Measurements from ENCODE around the gene NSD1. TPM values are rescaled to one million over a fixed set of nuclear protein-coding genes. Genes with fewer than 3 reads are reported as not detected.

NSD1 gene
- total RNA-seq, 1 donor from 2014 or later = 45.4 TPM

DNA sequence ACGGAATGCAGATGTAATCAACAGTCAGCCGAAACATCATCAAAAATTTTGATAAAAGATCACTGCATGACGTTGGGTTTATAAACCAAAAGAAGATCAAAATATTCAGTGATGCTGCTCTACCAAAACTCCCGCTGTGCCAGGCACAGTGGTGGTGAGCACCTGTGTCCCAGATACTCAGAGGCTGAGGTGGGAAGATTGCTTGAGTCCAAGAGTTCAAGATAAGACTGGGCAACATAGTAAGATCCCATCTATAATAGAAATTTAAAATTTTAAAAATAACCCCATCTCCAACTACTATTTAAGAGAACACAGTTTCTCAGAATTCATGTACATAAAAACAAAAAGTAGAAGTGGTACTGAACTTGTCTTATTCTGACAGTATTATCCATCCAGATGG, 214.1 kb downstream of the NSD1 start:
- no peak for TF ChIP-seq POLR2A (IDR thresholded peaks at IDR 0.05)
- TF ChIP-seq, protein P1, sequence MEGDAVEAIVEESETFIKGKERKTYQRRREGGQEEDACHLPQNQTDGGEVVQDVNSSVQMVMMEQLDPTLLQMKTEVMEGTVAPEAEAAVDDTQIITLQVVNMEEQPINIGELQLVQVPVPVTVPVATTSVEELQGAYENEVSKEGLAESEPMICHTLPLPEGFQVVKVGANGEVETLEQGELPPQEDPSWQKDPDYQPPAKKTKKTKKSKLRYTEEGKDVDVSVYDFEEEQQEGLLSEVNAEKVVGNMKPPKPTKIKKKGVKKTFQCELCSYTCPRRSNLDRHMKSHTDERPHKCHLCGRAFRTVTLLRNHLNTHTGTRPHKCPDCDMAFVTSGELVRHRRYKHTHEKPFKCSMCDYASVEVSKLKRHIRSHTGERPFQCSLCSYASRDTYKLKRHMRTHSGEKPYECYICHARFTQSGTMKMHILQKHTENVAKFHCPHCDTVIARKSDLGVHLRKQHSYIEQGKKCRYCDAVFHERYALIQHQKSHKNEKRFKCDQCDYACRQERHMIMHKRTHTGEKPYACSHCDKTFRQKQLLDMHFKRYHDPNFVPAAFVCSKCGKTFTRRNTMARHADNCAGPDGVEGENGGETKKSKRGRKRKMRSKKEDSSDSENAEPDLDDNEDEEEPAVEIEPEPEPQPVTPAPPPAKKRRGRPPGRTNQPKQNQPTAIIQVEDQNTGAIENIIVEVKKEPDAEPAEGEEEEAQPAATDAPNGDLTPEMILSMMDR (IDR thresholded peaks at IDR 0.05) = no peak
- TF ChIP-seq POLR2AphosphoS5 (IDR thresholded peaks at IDR 0.05; ENCODE audit: insufficient read depth in 1 of 2, low read depth in 1 of 2) = no peak
- Histone ChIP-seq H3K27me3 (no peaks in the 10 kb centered on the region), H3K36me3 (peaks cover 0 to 6% of the 10 kb centered on the region in 2 donors)

DNA sequence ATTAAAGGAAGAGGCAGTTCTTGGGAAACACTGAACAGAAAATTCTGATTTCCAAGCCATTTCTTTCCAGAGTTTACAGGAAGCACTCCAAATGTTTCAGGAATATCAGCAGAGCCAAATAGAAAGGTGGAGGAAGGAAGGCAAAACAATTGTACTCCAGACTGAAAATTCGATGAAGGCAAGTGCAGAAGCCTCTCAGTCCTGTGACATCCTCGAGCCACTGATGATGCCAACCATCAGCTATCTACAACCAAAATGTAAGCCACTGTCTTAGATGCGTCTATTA, 215.7 kb downstream of the NSD1 start:
- peaks cover 53% of the 10 kb centered on the region for H3K4me1 ChIP-seq
- peaks cover 0 to 5% of the 10 kb centered on the region in 2 donors for H3K36me3 ChIP-seq
- H3K9me3 ChIP-seq = no peaks in the 10 kb centered on the region
- no peak overlapping the region for H3K27ac ChIP-seq
- H3K27me3 ChIP-seq = no peaks in the 10 kb centered on the region
- intact Hi-C loops (cut with DNase I) = loop anchor here (10.0 kb wide), 1 partner anchor 1095 kb away; no protein-coding TSS in a partner anchor
- TF ChIP-seq POLR2AphosphoS5 (IDR thresholded peaks at IDR 0.05; ENCODE audit: insufficient read depth in 1 of 2, low read depth in 1 of 2) = no peak
- TF ChIP-seq, protein P1 (IDR thresholded peaks at IDR 0.05) = no peak
- TF ChIP-seq POLR2A (IDR thresholded peaks at IDR 0.05) = no peak
- no peak overlapping the region for H3K4me3 ChIP-seq
- no peak for DNase-seq (ENCODE audit: extremely low spot score in 2 of 2)

More for the DNA sequence above, 214.1 kb downstream of the NSD1 start:
- H3K27ac ChIP-seq = no peak overlapping the region
- intact Hi-C loops (cut with DNase I) = loop anchor here (10.0 kb wide), 1 partner anchor 1097 kb away; no protein-coding TSS in a partner anchor
- no peak for DNase-seq (ENCODE audit: extremely low spot score in 2 of 2)
- H3K9me3 ChIP-seq = no peaks in the 10 kb centered on the region
- no peak overlapping the region for H3K4me3 ChIP-seq
- peaks cover 53% of the 10 kb centered on the region for H3K4me1 ChIP-seq

DNA sequence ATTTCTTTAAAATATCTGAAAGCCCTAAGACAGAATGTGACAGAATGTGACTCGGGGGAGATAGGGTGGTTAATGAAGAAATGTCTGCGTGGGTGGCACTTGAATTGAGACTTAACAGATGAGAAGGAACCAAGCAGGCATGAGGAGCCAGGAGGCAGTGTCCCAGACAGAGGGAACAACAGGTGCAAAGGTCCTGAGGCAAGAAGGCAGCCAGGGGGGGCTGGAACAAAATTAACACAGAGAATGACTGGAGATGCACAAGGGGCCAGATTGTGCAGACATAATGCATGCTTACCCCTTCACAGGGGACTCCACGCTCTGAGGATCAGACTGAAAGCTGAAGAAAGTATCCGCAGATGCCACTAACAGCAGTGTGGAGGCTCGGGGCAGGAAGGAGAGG, 216.2 kb downstream of the NSD1 start:
- intact Hi-C loops (cut with DNase I) = loop anchor here (10.0 kb wide), 1 partner anchor 1095 kb away; no protein-coding TSS in a partner anchor
- no peaks in the 10 kb centered on the region for H3K27me3 ChIP-seq
- no peaks in the 10 kb centered on the region for H3K9me3 ChIP-seq
- peaks cover 0 to under 1% of the 10 kb centered on the region in 2 donors for H3K36me3 ChIP-seq
- H3K27ac ChIP-seq = no peak overlapping the region
- H3K4me3 ChIP-seq = peak overlapping the region; percentile 68 to 99
- TF ChIP-seq POLR2AphosphoS5 (IDR thresholded peaks at IDR 0.05; ENCODE audit: insufficient read depth in 1 of 2, low read depth in 1 of 2) (no peak), POLR2A (IDR thresholded peaks at IDR 0.05) (no peak)
- TF ChIP-seq, protein P1 (IDR thresholded peaks at IDR 0.05) = no peak
- peaks cover 53% of the 10 kb centered on the region for H3K4me1 ChIP-seq
- DNase-seq (ENCODE audit: extremely low spot score in 2 of 2) = no peak

Other genes starting within 250 kb of the NSD1 start
- gene HK3, start 234.4 kb upstream of the NSD1 start, total RNA-seq = 7.4 TPM
- 42.2 TPM for gene UIMC1, start 127.0 kb upstream of the NSD1 start, total RNA-seq
- 52.1 TPM for gene ZNF346, start 111.1 kb upstream of the NSD1 start, total RNA-seq
- gene FGFR4, start 46.9 kb upstream of the NSD1 start, total RNA-seq = 12.0 TPM
- 48.6 TPM for gene RAB24, start 169.9 kb downstream of the NSD1 start, total RNA-seq
- gene PRELID1, start 170.0 kb downstream of the NSD1 start, total RNA-seq = 93.3 TPM
- 5.4 TPM for gene MXD3, start 178.1 kb downstream of the NSD1 start, total RNA-seq
- gene LMAN2, start 217.9 kb downstream of the NSD1 start, total RNA-seq = 166 TPM
- gene RGS14, start 224.2 kb downstream of the NSD1 start, total RNA-seq = 49.1 TPM

Data from vagina (tissue), 2 donors.